CD4-positive, alpha-beta T cell treated with Interleukin-1 beta for 1 hour (primary cell): ENCODE data around the gene ARHGAP22.

Experiments
- DNase-seq, 2 donors: peaks; one replicate each; pipeline ENCODE4 v3.0.0-alpha.2; 2020 to 2022

Gene ARHGAP22

GRCh38 chr10:48550071-48550691 is 54.7 kb downstream of the ARHGAP22 start:
- no peak for DNase-seq

GRCh38 chr10:48549236-48549635 is 55.6 kb downstream of the ARHGAP22 start:
- DNase-seq = no peak

DNA sequence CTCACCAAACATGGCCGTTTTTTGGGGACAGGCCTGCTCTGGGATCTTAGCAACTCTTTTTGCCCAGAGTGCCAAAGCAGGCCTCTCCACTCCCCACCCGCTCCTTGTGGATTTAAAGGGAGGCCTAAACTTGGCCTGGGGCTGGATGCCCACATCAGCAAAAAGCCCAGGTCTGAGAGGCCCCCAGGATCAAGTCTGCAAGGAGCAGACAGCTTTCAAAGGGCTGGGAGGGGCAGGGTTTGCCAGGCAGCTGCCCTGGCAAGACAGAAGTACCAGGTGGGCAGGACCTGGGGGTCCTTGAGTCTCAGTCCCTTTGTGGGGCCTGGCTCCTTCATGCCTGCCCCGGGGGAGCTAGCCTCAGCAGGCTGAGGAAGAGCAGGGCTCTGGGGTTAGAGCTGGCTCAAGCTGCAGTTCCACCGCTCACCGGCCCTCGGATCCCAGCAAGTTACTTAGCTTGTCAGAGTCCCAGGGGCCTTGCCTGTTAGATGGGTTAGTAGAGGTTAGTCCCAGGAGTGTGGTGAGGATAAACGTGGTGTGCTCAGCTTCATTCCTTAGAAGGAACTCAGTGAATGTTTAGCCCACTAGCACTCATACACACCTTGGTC is 56.2 kb downstream of the ARHGAP22 start:
- DNase-seq = no peak

DNA sequence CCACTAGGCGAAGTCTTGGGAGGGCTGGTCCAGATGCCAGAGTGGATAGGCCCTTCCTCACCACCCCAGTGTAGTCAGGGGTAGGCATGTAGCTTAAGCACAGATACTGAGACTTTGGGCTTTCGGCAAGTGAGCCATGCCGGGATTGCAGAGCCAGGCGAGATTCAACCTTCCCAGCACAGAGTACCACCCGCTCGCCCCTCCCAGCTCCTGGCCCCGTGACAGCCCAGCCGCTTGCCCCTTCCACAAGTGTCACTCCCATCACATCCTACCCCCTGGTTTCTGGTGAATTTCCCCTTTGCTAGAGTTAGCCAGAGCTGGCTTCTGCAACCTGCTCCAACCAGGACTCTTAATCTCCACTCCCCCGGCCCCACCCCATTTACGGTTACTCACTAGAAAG is 56.9 kb downstream of the ARHGAP22 start:
- DNase-seq = no peak

GRCh38 chr10:48547061-48547895 is 57.6 kb downstream of the ARHGAP22 start:
- DNase-seq = no peak

- DNase-seq = no peak
These were observed 59.3 kb downstream of the ARHGAP22 start for GRCh38 chr10:48545462-48546145.

- DNase-seq = no peak
These were observed 61.6 kb downstream of the ARHGAP22 start for GRCh38 chr10:48543182-48543844.

- no peak for DNase-seq
These were observed 62.2 kb downstream of the ARHGAP22 start for GRCh38 chr10:48542471-48543181.

GRCh38 chr10:48541144-48541795 is 63.6 kb downstream of the ARHGAP22 start:
- no peak for DNase-seq

- DNase-seq = no peak
These were observed 66.3 kb downstream of the ARHGAP22 start for GRCh38 chr10:48538611-48539010.

GRCh38 chr10:48536916-48537890 is 67.7 kb downstream of the ARHGAP22 start:
- DNase-seq = no peak

DNA sequence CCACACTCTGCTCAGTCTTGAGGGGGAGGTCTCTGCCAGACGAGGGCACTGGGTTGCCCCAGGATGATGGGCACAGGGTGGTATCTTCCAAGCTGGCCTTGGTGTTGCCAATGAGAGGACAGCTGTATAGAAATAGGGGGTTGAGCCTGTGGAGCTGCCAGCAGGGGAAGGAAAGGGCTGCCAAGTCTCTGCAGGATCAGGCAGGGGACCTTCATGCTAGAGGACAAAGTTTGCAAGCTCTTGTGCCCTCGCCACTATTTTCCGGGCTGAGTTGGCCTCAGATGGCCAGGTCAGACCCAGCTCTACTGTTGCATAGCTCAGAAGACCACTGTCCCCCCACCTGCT is 68.7 kb downstream of the ARHGAP22 start:
- no peak for DNase-seq

- no peak for DNase-seq
These were observed 69.3 kb downstream of the ARHGAP22 start for GRCh38 chr10:48535416-48536155.

GRCh38 chr10:48533951-48534720 is 70.7 kb downstream of the ARHGAP22 start:
- DNase-seq = no peak

- DNase-seq = no peak
These were observed 71.3 kb downstream of the ARHGAP22 start for GRCh38 chr10:48533540-48533939.

DNA sequence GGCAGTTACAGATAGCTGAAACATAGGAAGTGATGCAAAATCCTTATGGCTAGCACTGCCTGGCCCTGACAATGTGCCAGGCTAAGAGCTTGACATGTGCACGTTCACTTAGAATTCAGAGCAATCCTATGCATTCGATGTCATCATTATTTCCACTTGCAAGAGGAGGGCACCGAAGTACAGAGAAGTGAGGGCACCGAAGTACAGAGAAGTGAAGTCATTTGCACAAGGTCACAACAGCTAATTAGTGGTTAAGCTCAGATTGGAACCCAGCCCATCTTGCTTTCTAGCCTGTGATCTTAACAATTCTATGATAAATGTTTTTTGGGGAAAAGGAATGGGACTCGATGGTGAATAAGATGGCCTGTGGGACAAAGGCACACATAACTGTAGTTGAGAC is 73.4 kb downstream of the ARHGAP22 start:
- DNase-seq = no peak

GRCh38 chr10:48529331-48529730 is 75.5 kb downstream of the ARHGAP22 start:
- no peak for DNase-seq

- DNase-seq = no peak
These were observed 77.1 kb downstream of the ARHGAP22 start for GRCh38 chr10:48527756-48528155.
